ENCODE results near the gene KRTAP9-9. TPM values are rescaled to one million over a fixed set of nuclear protein-coding genes. Genes with fewer than 3 reads are reported as not detected.

Gene KRTAP9-9
- polyA plus RNA-seq, 4 donors: not detected

Other genes starting within 250 kb of the KRTAP9-9 start
- not detected for gene KRTAP3-1, start 246.3 kb upstream of the KRTAP9-9 start, polyA plus RNA-seq (ENCODE audit: insufficient read length in 4 of 4)
- not detected for gene KRTAP1-5, start 228.2 kb upstream of the KRTAP9-9 start, polyA plus RNA-seq (ENCODE audit: insufficient read length in 4 of 4)
- not detected for gene KRTAP1-4, start 225.2 kb upstream of the KRTAP9-9 start, polyA plus RNA-seq (ENCODE audit: insufficient read length in 4 of 4)
- gene KRTAP1-3, start 220.5 kb upstream of the KRTAP9-9 start, polyA plus RNA-seq (ENCODE audit: insufficient read length in 4 of 4): not detected
- not detected for gene KRTAP1-1, start 213.9 kb upstream of the KRTAP9-9 start, polyA plus RNA-seq (ENCODE audit: insufficient read length in 4 of 4)
- gene KRTAP2-1, start 208.1 kb upstream of the KRTAP9-9 start, polyA plus RNA-seq (ENCODE audit: insufficient read length in 4 of 4): not detected
- gene KRTAP2-2, start 200.2 kb upstream of the KRTAP9-9 start, polyA plus RNA-seq (ENCODE audit: insufficient read length in 4 of 4): not detected
- gene KRTAP2-3, start 195.3 kb upstream of the KRTAP9-9 start, polyA plus RNA-seq (ENCODE audit: insufficient read length in 4 of 4): not detected
- gene KRTAP2-4, start 189.5 kb upstream of the KRTAP9-9 start, polyA plus RNA-seq (ENCODE audit: insufficient read length in 4 of 4): not detected
- gene KRTAP4-7, start 171.2 kb upstream of the KRTAP9-9 start, polyA plus RNA-seq (ENCODE audit: insufficient read length in 4 of 4): not detected
- not detected for gene KRTAP4-8, start 157.2 kb upstream of the KRTAP9-9 start, polyA plus RNA-seq (ENCODE audit: insufficient read length in 4 of 4)
- gene KRTAP4-16, start 153.2 kb upstream of the KRTAP9-9 start, polyA plus RNA-seq (ENCODE audit: insufficient read length in 4 of 4): not detected
- gene KRTAP4-9, start 150.0 kb upstream of the KRTAP9-9 start, polyA plus RNA-seq (ENCODE audit: insufficient read length in 4 of 4): not detected
- not detected for gene KRTAP4-11, start 137.0 kb upstream of the KRTAP9-9 start, polyA plus RNA-seq (ENCODE audit: insufficient read length in 4 of 4)
- gene KRTAP4-12, start 131.2 kb upstream of the KRTAP9-9 start, polyA plus RNA-seq (ENCODE audit: insufficient read length in 4 of 4): not detected
- gene KRTAP4-6, start 114.8 kb upstream of the KRTAP9-9 start, polyA plus RNA-seq (ENCODE audit: insufficient read length in 4 of 4): not detected
- not detected for gene KRTAP4-5, start 105.6 kb upstream of the KRTAP9-9 start, polyA plus RNA-seq (ENCODE audit: insufficient read length in 4 of 4)
- gene KRTAP4-4, start 94.6 kb upstream of the KRTAP9-9 start, polyA plus RNA-seq (ENCODE audit: insufficient read length in 4 of 4): not detected
- not detected for gene KRTAP4-3, start 87.2 kb upstream of the KRTAP9-9 start, polyA plus RNA-seq (ENCODE audit: insufficient read length in 4 of 4)
- gene KRTAP4-2, start 77.2 kb upstream of the KRTAP9-9 start, polyA plus RNA-seq (ENCODE audit: insufficient read length in 4 of 4): not detected
- not detected for gene KRTAP4-1, start 70.5 kb upstream of the KRTAP9-9 start, polyA plus RNA-seq (ENCODE audit: insufficient read length in 4 of 4)
- gene KRTAP9-1, start 65.5 kb upstream of the KRTAP9-9 start, polyA plus RNA-seq (ENCODE audit: insufficient read length in 4 of 4): not detected
- not detected for gene KRTAP9-2, start 28.7 kb upstream of the KRTAP9-9 start, polyA plus RNA-seq (ENCODE audit: insufficient read length in 4 of 4)
- not detected for gene KRTAP9-3, start 22.9 kb upstream of the KRTAP9-9 start, polyA plus RNA-seq (ENCODE audit: insufficient read length in 4 of 4)
- gene KRTAP9-8, start 17.4 kb upstream of the KRTAP9-9 start, polyA plus RNA-seq (ENCODE audit: insufficient read length in 4 of 4): not detected
- not detected for gene KRTAP9-4, start 5.7 kb upstream of the KRTAP9-9 start, polyA plus RNA-seq (ENCODE audit: insufficient read length in 4 of 4)
- not detected for gene KRTAP9-6, start 10.0 kb downstream of the KRTAP9-9 start, polyA plus RNA-seq (ENCODE audit: insufficient read length in 4 of 4)
- gene KRTAP9-7, start 20.3 kb downstream of the KRTAP9-9 start, polyA plus RNA-seq (ENCODE audit: insufficient read length in 4 of 4): not detected
- not detected for gene KRTAP29-1, start 47.5 kb downstream of the KRTAP9-9 start, polyA plus RNA-seq (ENCODE audit: insufficient read length in 4 of 4)
- gene KRTAP16-1, start 53.9 kb downstream of the KRTAP9-9 start, polyA plus RNA-seq (ENCODE audit: insufficient read length in 4 of 4): not detected
- gene KRTAP17-1, start 60.3 kb downstream of the KRTAP9-9 start, polyA plus RNA-seq (ENCODE audit: insufficient read length in 4 of 4): not detected
- not detected for gene KRT33A, start 95.4 kb downstream of the KRTAP9-9 start, polyA plus RNA-seq (ENCODE audit: insufficient read length in 4 of 4)
- not detected for gene KRT33B, start 114.4 kb downstream of the KRTAP9-9 start, polyA plus RNA-seq (ENCODE audit: insufficient read length in 4 of 4)
- gene KRT34, start 126.9 kb downstream of the KRTAP9-9 start, polyA plus RNA-seq (ENCODE audit: insufficient read length in 4 of 4): not detected
- under 1 TPM in 1 of 4 donors, not detected in 3; 0.08 TPM for gene KRT31, start 142.2 kb downstream of the KRTAP9-9 start, polyA plus RNA-seq (ENCODE audit: insufficient read length in 4 of 4)
- gene KRT37, start 169.2 kb downstream of the KRTAP9-9 start, polyA plus RNA-seq (ENCODE audit: insufficient read length in 4 of 4): not detected
- not detected for gene KRT38, start 185.6 kb downstream of the KRTAP9-9 start, polyA plus RNA-seq (ENCODE audit: insufficient read length in 4 of 4)
- gene KRT32, start 212.0 kb downstream of the KRTAP9-9 start, polyA plus RNA-seq (ENCODE audit: insufficient read length in 4 of 4): not detected
- gene KRT35, start 225.8 kb downstream of the KRTAP9-9 start, polyA plus RNA-seq (ENCODE audit: insufficient read length in 4 of 4): under 1 TPM in 2 of 4 donors, not detected in 2; 0.07 to 0.09 TPM
- gene KRT36, start 234.5 kb downstream of the KRTAP9-9 start, polyA plus RNA-seq (ENCODE audit: insufficient read length in 4 of 4): under 1 TPM in 1 of 4 donors, not detected in 3; 0.12 TPM

Measured in left renal pelvis (tissue), 4 donors.